ENCODE results near the gene C1QTNF1. TPM values are rescaled to one million over a fixed set of nuclear protein-coding genes. Genes with fewer than 3 reads are reported as not detected.

Gene C1QTNF1
- total RNA-seq, 2 donors from 2014 or later, result 125 to 401 TPM

DNA sequence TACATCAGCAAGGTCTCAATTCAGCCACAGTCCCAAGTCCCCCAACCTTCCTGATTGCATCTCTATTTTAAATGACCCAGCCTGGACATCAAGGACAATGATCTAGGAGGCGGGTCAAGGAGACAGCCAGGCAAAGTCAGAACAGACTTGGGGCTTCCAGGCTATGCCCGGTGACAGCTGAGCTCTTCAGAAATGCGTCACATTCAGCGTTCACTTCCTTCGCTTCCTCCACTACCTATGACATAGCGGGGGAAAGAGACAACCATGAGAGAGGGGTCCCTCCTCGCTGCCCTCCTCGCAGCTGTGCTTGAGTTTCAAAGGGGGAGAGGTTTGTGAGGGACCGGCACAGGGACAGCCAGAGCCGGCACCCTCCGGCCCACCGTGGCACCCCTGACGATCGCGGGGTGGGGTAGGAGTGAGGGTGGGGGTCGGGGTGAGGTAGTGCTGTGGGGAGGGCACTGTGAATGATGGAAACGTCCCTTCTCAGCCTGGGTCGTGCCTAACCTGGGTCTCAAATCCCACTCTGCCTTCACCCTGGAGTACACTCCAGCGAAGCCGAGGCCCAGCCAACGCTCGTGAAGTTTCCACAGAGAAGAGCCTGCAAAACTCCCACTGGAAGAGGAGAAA, 31.9 kb upstream of the C1QTNF1 start:
- no peaks in the 10 kb centered on the region for H3K27me3 ChIP-seq
- peaks cover 0 to 25% of the 10 kb centered on the region in 2 donors for H3K4me1 ChIP-seq
- no peaks in the 10 kb centered on the region for H3K9me3 ChIP-seq
- TF ChIP-seq, protein P1, sequence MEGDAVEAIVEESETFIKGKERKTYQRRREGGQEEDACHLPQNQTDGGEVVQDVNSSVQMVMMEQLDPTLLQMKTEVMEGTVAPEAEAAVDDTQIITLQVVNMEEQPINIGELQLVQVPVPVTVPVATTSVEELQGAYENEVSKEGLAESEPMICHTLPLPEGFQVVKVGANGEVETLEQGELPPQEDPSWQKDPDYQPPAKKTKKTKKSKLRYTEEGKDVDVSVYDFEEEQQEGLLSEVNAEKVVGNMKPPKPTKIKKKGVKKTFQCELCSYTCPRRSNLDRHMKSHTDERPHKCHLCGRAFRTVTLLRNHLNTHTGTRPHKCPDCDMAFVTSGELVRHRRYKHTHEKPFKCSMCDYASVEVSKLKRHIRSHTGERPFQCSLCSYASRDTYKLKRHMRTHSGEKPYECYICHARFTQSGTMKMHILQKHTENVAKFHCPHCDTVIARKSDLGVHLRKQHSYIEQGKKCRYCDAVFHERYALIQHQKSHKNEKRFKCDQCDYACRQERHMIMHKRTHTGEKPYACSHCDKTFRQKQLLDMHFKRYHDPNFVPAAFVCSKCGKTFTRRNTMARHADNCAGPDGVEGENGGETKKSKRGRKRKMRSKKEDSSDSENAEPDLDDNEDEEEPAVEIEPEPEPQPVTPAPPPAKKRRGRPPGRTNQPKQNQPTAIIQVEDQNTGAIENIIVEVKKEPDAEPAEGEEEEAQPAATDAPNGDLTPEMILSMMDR (IDR thresholded peaks at IDR 0.05), result no peak
- H3K4me3 ChIP-seq, result no peak overlapping the region
- DNase-seq (ENCODE audit: low spot score), result no peak
- H3K36me3 ChIP-seq, result peaks cover 45% of the 10 kb centered on the region
- no peak overlapping the region for H3K27ac ChIP-seq

DNA sequence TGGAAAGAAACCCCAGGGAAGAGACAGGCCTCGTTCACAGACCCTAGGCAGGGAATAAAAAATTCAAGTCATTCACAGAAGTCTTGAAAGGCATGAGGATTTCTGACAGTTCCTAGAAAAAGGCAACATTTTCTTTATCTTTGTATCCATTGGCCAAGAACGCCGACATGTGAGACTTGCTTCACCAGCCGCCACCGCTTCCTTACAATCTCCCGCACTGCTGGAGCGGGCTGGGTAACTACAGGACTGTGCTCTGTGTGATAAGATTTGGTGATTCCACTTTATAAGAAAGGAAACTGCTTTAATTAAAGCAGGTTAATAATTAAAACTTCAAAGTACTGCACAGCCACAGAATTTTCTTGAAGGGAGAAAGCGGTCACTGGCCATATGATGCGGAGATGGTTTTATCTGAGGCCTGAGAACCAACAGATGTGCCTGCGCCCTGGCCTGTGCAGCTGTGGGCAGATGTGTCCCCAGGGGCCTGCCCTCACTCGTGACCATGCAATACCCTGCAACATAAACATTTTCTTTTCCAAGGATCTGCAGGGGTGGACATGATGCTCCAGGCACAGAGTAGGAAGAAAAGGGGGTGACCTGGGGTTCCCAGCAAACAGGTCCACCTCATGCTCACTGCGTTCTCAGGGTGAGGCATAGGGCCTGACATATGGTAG, 31.3 kb upstream of the C1QTNF1 start:
- DNase-seq (ENCODE audit: low spot score), result no peak
- H3K27me3 ChIP-seq, result no peaks in the 10 kb centered on the region
- peaks cover 0 to 21% of the 10 kb centered on the region in 2 donors for H3K4me1 ChIP-seq
- H3K9me3 ChIP-seq, result no peaks in the 10 kb centered on the region
- H3K36me3 ChIP-seq, result peaks cover 50% of the 10 kb centered on the region
- H3K27ac ChIP-seq, result no peak overlapping the region
- TF ChIP-seq, protein P1 (IDR thresholded peaks at IDR 0.05), result no peak
- H3K4me3 ChIP-seq, result no peak overlapping the region

DNA sequence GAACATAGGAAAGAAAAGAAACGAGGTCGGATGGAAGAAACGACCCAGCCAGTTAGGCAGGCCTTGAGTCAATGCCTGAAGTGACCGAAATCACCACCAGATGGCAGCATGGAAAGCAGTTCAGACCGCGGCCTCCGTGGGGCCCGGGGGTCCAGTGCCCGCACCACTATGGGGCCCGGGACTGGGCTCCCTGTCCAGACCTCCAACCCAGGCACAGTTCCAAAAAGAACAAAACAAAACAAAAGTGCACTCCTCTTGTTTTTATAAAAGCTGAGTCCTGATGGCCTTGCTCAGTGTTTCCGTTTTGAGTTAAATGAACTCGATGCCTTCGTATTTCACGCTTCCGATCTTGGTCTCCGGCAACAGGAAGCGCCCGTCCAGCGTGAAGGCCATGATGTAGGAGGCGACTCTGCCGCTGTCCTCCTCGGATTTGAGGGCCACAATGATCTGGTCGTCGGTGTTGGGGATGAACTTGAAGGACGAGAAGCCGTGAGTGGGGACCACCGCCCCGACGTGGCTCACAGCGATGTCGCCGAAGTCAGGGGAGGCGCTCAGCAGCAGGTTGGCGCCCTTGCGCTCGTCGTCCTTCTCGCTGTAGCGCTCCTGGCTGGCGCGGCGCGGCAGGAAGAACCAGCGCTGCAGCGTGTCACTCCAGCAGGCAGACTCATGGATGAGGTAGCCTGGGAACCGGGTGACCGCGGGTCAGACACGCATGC, 30.6 kb upstream of the C1QTNF1 start:
- Histone ChIP-seq H3K36me3 (peaks cover 50% of the 10 kb centered on the region), H3K9me3 (no peaks in the 10 kb centered on the region), H3K27me3 (no peaks in the 10 kb centered on the region), H3K27ac (no peak overlapping the region), H3K4me3 (no peak overlapping the region), H3K4me1 (peaks cover 0 to 21% of the 10 kb centered on the region in 2 donors)
- DNase-seq (ENCODE audit: low spot score), result no peak
- TF ChIP-seq, protein P1 (IDR thresholded peaks at IDR 0.05), result peak; percentile 76 to 86

DNA sequence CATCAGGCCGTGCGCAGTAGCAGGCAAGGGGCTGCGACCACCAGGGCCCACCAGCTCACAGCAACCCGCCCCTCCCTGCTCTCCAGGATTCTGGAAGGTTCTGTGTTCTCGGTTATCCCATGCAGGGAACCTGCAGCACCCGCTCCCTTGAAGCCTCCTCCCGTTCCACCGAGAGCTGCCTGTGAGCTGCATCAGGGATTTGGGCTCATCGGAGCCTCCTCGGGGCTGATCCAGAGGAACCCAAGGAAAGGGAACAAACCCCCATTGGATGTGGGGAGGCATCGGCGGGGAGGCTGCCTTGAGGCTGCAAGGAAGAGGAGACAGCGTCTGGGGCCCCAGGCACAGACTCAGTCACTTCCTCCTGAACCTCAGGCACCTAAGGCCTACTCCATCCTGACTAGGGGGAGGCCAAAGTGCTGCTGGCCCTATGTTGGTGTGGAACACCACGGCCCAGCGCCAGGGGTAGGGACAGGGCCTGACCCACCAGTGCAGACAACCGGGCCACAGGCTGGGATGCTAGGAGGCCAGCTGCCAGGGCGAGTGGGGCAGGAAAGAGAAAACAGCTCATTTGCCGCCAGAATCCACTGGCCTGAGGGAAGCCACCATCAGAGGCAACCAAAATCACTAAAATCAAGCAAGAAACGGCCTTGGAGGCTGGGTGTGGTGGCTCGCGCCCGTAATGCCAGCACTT, 29.8 kb upstream of the C1QTNF1 start:
- peaks cover 50% of the 10 kb centered on the region for H3K36me3 ChIP-seq
- TF ChIP-seq, protein P1 (IDR thresholded peaks at IDR 0.05), result no peak
- no peaks in the 10 kb centered on the region for H3K9me3 ChIP-seq
- H3K4me1 ChIP-seq, result peaks cover 0 to 26% of the 10 kb centered on the region in 2 donors
- no peaks in the 10 kb centered on the region for H3K27me3 ChIP-seq
- H3K27ac ChIP-seq, result no peak overlapping the region
- DNase-seq (ENCODE audit: low spot score), result no peak
- H3K4me3 ChIP-seq, result no peak overlapping the region

DNA sequence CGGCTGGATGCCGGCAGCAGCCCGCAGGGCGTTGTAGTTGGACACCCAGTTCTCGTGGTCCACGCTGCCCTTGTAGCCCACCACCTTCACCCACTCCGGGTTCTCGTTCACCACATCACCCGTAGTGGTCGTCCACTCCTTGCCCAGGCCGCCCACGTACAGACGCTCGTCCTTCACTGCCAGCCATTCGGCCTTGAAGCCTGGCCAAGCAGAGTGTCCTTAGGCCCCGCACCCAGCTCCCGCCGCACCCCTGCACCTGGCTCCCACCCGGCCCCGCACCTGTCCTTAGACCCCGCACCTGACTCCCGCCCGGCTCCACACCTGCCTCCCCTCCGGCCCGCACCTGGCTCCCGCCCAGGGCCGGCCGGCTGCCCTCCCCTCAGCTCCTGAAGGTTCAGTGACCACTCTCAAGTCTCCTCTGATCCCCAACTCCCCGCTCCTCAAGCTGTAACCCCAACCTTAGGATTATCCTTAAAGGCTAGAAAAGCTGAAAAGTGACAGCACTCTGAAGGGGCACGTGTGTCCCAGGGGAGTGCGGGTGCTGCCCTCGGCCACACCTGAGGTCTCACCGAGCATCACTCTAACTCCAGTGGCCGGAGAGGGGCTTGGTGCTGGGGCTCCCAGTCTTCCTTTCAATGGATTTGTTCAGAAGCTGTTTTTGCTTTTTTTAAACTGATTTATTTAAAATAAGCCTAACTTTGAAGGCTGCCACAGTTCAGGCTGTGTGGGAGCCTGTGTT, 28.8 kb upstream of the C1QTNF1 start:
- DNase-seq (ENCODE audit: low spot score), result no peak

More for the DNA sequence above, 28.8 kb upstream of the C1QTNF1 start:
- no peaks in the 10 kb centered on the region for H3K9me3 ChIP-seq
- peaks cover 48% of the 10 kb centered on the region for H3K36me3 ChIP-seq
- peaks cover 0 to 27% of the 10 kb centered on the region in 2 donors for H3K4me1 ChIP-seq
- no peak overlapping the region for H3K4me3 ChIP-seq
- H3K27me3 ChIP-seq, result no peaks in the 10 kb centered on the region
- TF ChIP-seq, protein P1 (IDR thresholded peaks at IDR 0.05), result no peak
- H3K27ac ChIP-seq, result no peak overlapping the region

Data from right atrium auricular region (tissue), 2 donors.